ENCODE measurements around the gene ABLIM1. TPM values are rescaled to one million over a fixed set of nuclear protein-coding genes. Genes with fewer than 3 reads are reported as not detected.

The ABLIM1 gene
- total RNA-seq, 4 donors from 2014 or later, result 84.7 to 203 (median 150) TPM

- no peak for ATAC-seq
- H3K4me1 ChIP-seq, result peaks cover 19 to 22% of the 10 kb centered on the region in 2 donors
- H3K36me3 ChIP-seq, result no peaks in the 10 kb centered on the region
- no peak for DNase-seq
- in situ Hi-C loops (cut with MboI; ENCODE audit: low sequenced_read_pairs in 4 of 4) (no loop called here), intact Hi-C loops (cut with DNase I; ENCODE audit: low total_unique reads) (loop anchor here (5.0 to 10.0 kb wide), 2 partner anchors 71 to 99 kb away; no protein-coding TSS in a partner anchor)
- peak overlapping the region; percentile 55 to 64 (median 60) for H3K4me3 ChIP-seq
- TF ChIP-seq POLR2A (IDR thresholded peaks at IDR 0.05), result no peak
- peak in 2 of 5 experiments; percentile 12 to 16 for TF ChIP-seq CTCF (IDR thresholded peaks at IDR 0.05 in 4 of 5, conservative IDR thresholded peaks at IDR 0.05 in 1 of 5)
- H3K27me3 ChIP-seq, result peaks cover 36 to 39% (median 38%) of the 10 kb centered on the region in 3 donors
- H3K9me3 ChIP-seq, result no peaks in the 10 kb centered on the region
- H3K27ac ChIP-seq, result peak overlapping the region; percentile 41 to 63 (median 50)
These were observed 254.4 kb downstream of the ABLIM1 start for GRCh38 chr10:114403541-114404161.

- Histone ChIP-seq H3K4me1 (peaks cover 19 to 22% of the 10 kb centered on the region in 2 donors), H3K27me3 (peaks cover 36 to 42% (median 39%) of the 10 kb centered on the region in 3 donors), H3K9me3 (no peaks in the 10 kb centered on the region), H3K4me3 (peak overlapping the region; percentile 55 to 64 (median 60)), H3K27ac (peak overlapping the region; percentile 41 to 63 (median 50)), H3K36me3 (no peaks in the 10 kb centered on the region)
- intact Hi-C loops (cut with DNase I; ENCODE audit: low total_unique reads), result loop anchor here (5.0 to 10.0 kb wide), 2 partner anchors 71 to 98 kb away; no protein-coding TSS in a partner anchor
- in situ Hi-C loops (cut with MboI; ENCODE audit: low sequenced_read_pairs in 4 of 4), result no loop called here
- DNase-seq (no peak), ATAC-seq (peak in 1 of 2 donors; percentile 18)
- no peak for TF ChIP-seq POLR2A (IDR thresholded peaks at IDR 0.05)
- no peak for TF ChIP-seq CTCF (IDR thresholded peaks at IDR 0.05 in 4 of 5, conservative IDR thresholded peaks at IDR 0.05 in 1 of 5)
These were observed 255.1 kb downstream of the ABLIM1 start for GRCh38 chr10:114402871-114403540.

- no peak for TF ChIP-seq CTCF (IDR thresholded peaks at IDR 0.05 in 4 of 5, conservative IDR thresholded peaks at IDR 0.05 in 1 of 5)
- TF ChIP-seq POLR2A (IDR thresholded peaks at IDR 0.05), result no peak
- ATAC-seq (no peak), DNase-seq (no peak)
- intact Hi-C loops (cut with DNase I; ENCODE audit: low total_unique reads), result loop anchor here (5.0 to 10.0 kb wide), 2 partner anchors 70 to 97 kb away; no protein-coding TSS in a partner anchor
- Histone ChIP-seq H3K27ac (peak overlapping the region in 3 of 4 donors; percentile 13 to 53 (median 47)), H3K36me3 (no peaks in the 10 kb centered on the region), H3K4me1 (peaks cover 19 to 22% of the 10 kb centered on the region in 2 donors), H3K27me3 (peaks cover 36 to 42% (median 39%) of the 10 kb centered on the region in 3 donors), H3K4me3 (no peak overlapping the region), H3K9me3 (no peaks in the 10 kb centered on the region)
- in situ Hi-C loops (cut with MboI; ENCODE audit: low sequenced_read_pairs in 4 of 4), result no loop called here
These were observed 255.8 kb downstream of the ABLIM1 start for GRCh38 chr10:114402233-114402632.

- in situ Hi-C loops (cut with MboI; ENCODE audit: low sequenced_read_pairs in 4 of 4), result no loop called here
These were observed 256.8 kb downstream of the ABLIM1 start for GRCh38 chr10:114401195-114401791.

More at GRCh38 chr10:114401195-114401791, 256.8 kb downstream of the ABLIM1 start:
- Histone ChIP-seq H3K4me3 (no peak overlapping the region), H3K27ac (peak overlapping the region in 2 of 4 donors; percentile 31 to 37), H3K36me3 (no peaks in the 10 kb centered on the region), H3K27me3 (peaks cover 36 to 42% (median 39%) of the 10 kb centered on the region in 3 donors), H3K9me3 (no peaks in the 10 kb centered on the region), H3K4me1 (peaks cover 22 to 25% of the 10 kb centered on the region in 2 donors)
- ATAC-seq (peak; percentile 68 to 70), DNase-seq (peak; percentile 49 to 71)
- TF ChIP-seq CTCF (IDR thresholded peaks at IDR 0.05 in 4 of 5, conservative IDR thresholded peaks at IDR 0.05 in 1 of 5) (no peak), POLR2A (IDR thresholded peaks at IDR 0.05) (no peak)
- intact Hi-C loops (cut with DNase I; ENCODE audit: low total_unique reads), result loop anchor here (5.0 to 10.0 kb wide), 2 partner anchors 69 to 96 kb away; no protein-coding TSS in a partner anchor
